ENCODE results near the gene TBC1D7.
A peak's percentile ranks its signal among the peaks of the same experiment; 100 is the strongest.

The TBC1D7 gene

GRCh38 chr6:13370623-13371022, 42.3 kb upstream of the TBC1D7 start:
- TF ChIP-seq SPI1 (IDR thresholded peaks at IDR 0.05; ENCODE audit: low read depth, low read length) (no peak), POLR2A (IDR thresholded peaks at IDR 0.05; ENCODE audit: low read depth, low read length) (no peak), POU2F2 (IDR thresholded peaks at IDR 0.05; ENCODE audit: low read depth, low read length) (no peak), PAX5 (IDR thresholded peaks at IDR 0.05; ENCODE audit: insufficient read depth, low read length, severe bottlenecking) (no peak), TAF1 (IDR thresholded peaks at IDR 0.05; ENCODE audit: low read depth, low read length) (no peak), POLR2AphosphoS5 (IDR thresholded peaks at IDR 0.05; ENCODE audit: low read depth, low read length) (no peak)
- DNase-seq (ENCODE audit: insufficient read length, low spot score) (no peak), FAIRE-seq (peak; percentile 68)

- DNase-seq (ENCODE audit: insufficient read length, low spot score) (no peak), FAIRE-seq (no peak)
- no peak for TF ChIP-seq POLR2AphosphoS5 (IDR thresholded peaks at IDR 0.05; ENCODE audit: low read depth, low read length)
- no peak for TF ChIP-seq PAX5 (IDR thresholded peaks at IDR 0.05; ENCODE audit: insufficient read depth, low read length, severe bottlenecking)
- no peak for TF ChIP-seq SPI1 (IDR thresholded peaks at IDR 0.05; ENCODE audit: low read depth, low read length)
- no peak for TF ChIP-seq TAF1 (IDR thresholded peaks at IDR 0.05; ENCODE audit: low read depth, low read length)
- no peak for TF ChIP-seq POU2F2 (IDR thresholded peaks at IDR 0.05; ENCODE audit: low read depth, low read length)
- TF ChIP-seq POLR2A (IDR thresholded peaks at IDR 0.05; ENCODE audit: low read depth, low read length), result no peak
Observed at GRCh38 chr6:13369591-13369990, 41.3 kb upstream of the TBC1D7 start.

- FAIRE-seq (no peak), DNase-seq (ENCODE audit: insufficient read length, low spot score) (no peak)
- no peak for TF ChIP-seq POLR2A (IDR thresholded peaks at IDR 0.05; ENCODE audit: low read depth, low read length)
- no peak for TF ChIP-seq POU2F2 (IDR thresholded peaks at IDR 0.05; ENCODE audit: low read depth, low read length)
- no peak for TF ChIP-seq TAF1 (IDR thresholded peaks at IDR 0.05; ENCODE audit: low read depth, low read length)
- no peak for TF ChIP-seq PAX5 (IDR thresholded peaks at IDR 0.05; ENCODE audit: insufficient read depth, low read length, severe bottlenecking)
- TF ChIP-seq POLR2AphosphoS5 (IDR thresholded peaks at IDR 0.05; ENCODE audit: low read depth, low read length), result no peak
- TF ChIP-seq SPI1 (IDR thresholded peaks at IDR 0.05; ENCODE audit: low read depth, low read length), result no peak
Observed at GRCh38 chr6:13368731-13369115, 40.4 kb upstream of the TBC1D7 start.

DNA sequence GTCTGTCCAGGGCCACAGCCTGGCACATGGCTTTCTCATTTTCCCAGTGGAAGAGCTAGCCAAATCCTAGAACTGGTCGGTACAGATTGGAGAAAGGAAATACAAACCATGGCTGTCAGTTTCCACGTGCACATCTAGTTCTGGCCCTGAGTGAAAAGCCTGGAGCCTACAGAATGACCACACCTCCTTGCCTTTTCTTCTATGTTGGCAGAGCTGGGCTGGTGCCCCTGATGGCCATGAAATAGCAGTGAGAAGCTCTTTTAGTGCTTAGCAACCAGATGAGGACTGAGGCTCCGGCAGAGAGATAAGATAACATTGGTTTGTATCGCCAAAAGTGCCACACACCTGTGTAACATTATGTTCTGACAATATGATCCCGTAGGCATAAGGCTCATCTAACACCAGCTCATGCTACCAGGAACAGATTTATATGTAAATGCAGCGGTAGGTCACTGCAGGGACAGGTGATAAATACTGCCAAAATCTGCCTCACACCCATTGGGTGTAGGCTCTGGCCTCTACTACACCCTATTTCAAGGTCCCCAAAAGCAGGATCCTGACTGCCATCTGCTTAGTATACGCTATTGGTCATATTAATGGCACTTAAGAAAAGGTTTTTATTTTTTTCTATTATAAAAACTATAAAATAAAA, 39.9 kb upstream of the TBC1D7 start:
- FAIRE-seq (no peak), DNase-seq (ENCODE audit: insufficient read length, low spot score) (no peak)
- TF ChIP-seq POLR2AphosphoS5 (IDR thresholded peaks at IDR 0.05; ENCODE audit: low read depth, low read length) (no peak), SPI1 (IDR thresholded peaks at IDR 0.05; ENCODE audit: low read depth, low read length) (no peak), PAX5 (IDR thresholded peaks at IDR 0.05; ENCODE audit: insufficient read depth, low read length, severe bottlenecking) (no peak), POU2F2 (IDR thresholded peaks at IDR 0.05; ENCODE audit: low read depth, low read length) (no peak), POLR2A (IDR thresholded peaks at IDR 0.05; ENCODE audit: low read depth, low read length) (no peak), TAF1 (IDR thresholded peaks at IDR 0.05; ENCODE audit: low read depth, low read length) (no peak)

- FAIRE-seq (no peak), DNase-seq (ENCODE audit: insufficient read length, low spot score) (no peak)
- TF ChIP-seq PAX5 (IDR thresholded peaks at IDR 0.05; ENCODE audit: insufficient read depth, low read length, severe bottlenecking), result no peak
- TF ChIP-seq TAF1 (IDR thresholded peaks at IDR 0.05; ENCODE audit: low read depth, low read length), result no peak
- no peak for TF ChIP-seq POU2F2 (IDR thresholded peaks at IDR 0.05; ENCODE audit: low read depth, low read length)
- TF ChIP-seq POLR2A (IDR thresholded peaks at IDR 0.05; ENCODE audit: low read depth, low read length), result no peak
- no peak for TF ChIP-seq POLR2AphosphoS5 (IDR thresholded peaks at IDR 0.05; ENCODE audit: low read depth, low read length)
- TF ChIP-seq SPI1 (IDR thresholded peaks at IDR 0.05; ENCODE audit: low read depth, low read length), result no peak
Observed at GRCh38 chr6:13367396-13367795, 39.1 kb upstream of the TBC1D7 start.

DNA sequence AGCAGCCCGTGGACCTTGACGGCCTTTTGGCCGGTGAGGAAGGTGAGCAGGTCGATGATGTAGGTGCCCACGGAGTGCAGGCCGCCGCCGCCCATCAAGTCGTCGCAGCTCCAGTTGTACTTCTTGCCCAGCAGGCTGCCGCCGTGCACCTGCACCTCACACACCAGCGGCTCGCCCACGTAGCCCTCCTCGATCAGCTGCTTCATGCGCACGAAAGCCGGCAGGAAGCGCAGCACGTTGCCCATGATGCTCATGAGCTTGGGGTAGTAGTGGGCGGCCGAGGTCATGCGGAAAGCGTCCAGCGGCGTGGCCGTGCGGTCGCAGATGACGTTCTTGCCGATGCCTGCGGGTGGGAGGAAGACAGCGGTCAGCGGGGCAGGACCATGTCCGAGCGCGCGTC, 37.0 kb upstream of the TBC1D7 start:
- no peak for DNase-seq (ENCODE audit: insufficient read length, low spot score)
- no peak for FAIRE-seq
- TF ChIP-seq PAX5 (IDR thresholded peaks at IDR 0.05; ENCODE audit: insufficient read depth, low read length, severe bottlenecking), result no peak
- TF ChIP-seq POU2F2 (IDR thresholded peaks at IDR 0.05; ENCODE audit: low read depth, low read length), result no peak
- TF ChIP-seq POLR2AphosphoS5 (IDR thresholded peaks at IDR 0.05; ENCODE audit: low read depth, low read length), result no peak
- no peak for TF ChIP-seq SPI1 (IDR thresholded peaks at IDR 0.05; ENCODE audit: low read depth, low read length)
- TF ChIP-seq TAF1 (IDR thresholded peaks at IDR 0.05; ENCODE audit: low read depth, low read length), result no peak
- TF ChIP-seq POLR2A (IDR thresholded peaks at IDR 0.05; ENCODE audit: low read depth, low read length), result no peak

DNA sequence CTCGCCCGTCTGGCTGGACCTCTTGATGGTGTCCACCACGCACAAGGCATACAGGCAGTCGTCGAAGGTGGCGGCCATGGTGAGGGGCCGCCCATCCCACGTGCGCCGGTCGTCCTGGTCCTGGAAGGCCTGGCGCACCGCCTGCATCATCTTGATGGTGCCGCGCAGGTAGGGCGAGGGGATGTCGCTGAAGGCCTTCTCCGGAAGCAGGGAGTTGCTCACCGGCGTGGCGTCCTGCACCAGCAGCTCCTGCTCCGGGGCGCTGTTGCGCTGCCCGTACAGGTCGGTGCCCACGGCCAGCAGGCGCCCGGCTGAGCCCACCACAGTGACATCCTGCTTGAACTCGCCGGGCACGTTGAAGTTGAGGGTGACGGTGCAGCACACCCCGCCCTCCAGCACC, 36.5 kb upstream of the TBC1D7 start:
- TF ChIP-seq SPI1 (IDR thresholded peaks at IDR 0.05; ENCODE audit: low read depth, low read length) (no peak), POU2F2 (IDR thresholded peaks at IDR 0.05; ENCODE audit: low read depth, low read length) (no peak)
- DNase-seq (ENCODE audit: insufficient read length, low spot score), result no peak
- FAIRE-seq, result no peak

- TF ChIP-seq POLR2AphosphoS5 (IDR thresholded peaks at IDR 0.05; ENCODE audit: low read depth, low read length) (no peak), TAF1 (IDR thresholded peaks at IDR 0.05; ENCODE audit: low read depth, low read length) (no peak), PAX5 (IDR thresholded peaks at IDR 0.05; ENCODE audit: insufficient read depth, low read length, severe bottlenecking) (no peak), POU2F2 (IDR thresholded peaks at IDR 0.05; ENCODE audit: low read depth, low read length) (no peak), SPI1 (IDR thresholded peaks at IDR 0.05; ENCODE audit: low read depth, low read length) (no peak), POLR2A (IDR thresholded peaks at IDR 0.05; ENCODE audit: low read depth, low read length) (no peak)
- FAIRE-seq, result no peak
Observed at GRCh38 chr6:13362412-13362811, 34.1 kb upstream of the TBC1D7 start.

DNA sequence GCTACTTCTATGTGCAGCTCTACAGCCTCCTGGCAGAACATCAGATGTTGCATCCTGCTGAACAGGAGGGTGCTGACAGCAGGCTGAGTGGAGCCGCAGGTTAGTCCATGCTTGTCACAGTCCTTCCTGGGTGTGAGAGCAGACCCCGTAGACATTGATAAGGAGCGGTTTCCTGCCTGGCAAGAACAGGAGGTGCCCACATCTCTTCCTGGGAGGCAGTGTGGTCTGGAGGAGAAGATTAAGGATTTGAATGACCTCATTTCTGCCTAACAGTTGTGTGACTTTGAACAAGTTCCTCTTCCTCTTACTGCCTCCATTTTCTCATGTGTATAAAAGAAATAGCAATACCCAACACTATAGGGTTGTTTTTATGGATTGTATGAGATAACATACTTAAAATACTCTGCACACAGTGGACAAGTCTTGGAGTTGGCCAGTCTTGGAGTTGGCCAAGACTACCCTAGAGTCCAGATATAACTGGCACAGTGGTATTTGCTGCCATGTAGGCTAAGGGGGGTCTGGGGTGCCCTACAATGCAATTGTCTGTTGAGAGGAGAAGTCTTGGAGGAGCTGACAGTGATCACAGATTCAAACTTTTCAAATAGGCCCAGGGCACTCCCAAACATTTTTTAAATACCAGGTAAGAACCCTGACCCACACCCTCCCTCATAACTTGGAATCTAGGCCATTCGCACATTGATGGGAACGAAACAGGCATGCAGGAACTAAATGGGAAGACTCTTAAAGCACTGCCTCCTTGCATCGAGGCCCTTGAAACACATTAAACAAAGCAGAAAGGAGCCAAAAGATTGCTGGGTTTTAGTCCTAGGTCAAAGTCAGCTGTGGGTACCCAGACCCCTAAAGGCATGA, 32.6 kb upstream of the TBC1D7 start:
- no peak for FAIRE-seq
- no peak for DNase-seq (ENCODE audit: insufficient read length, low spot score)
- no peak for TF ChIP-seq SPI1 (IDR thresholded peaks at IDR 0.05; ENCODE audit: low read depth, low read length)
- TF ChIP-seq PAX5 (IDR thresholded peaks at IDR 0.05; ENCODE audit: insufficient read depth, low read length, severe bottlenecking), result no peak
- TF ChIP-seq TAF1 (IDR thresholded peaks at IDR 0.05; ENCODE audit: low read depth, low read length), result no peak
- TF ChIP-seq POLR2AphosphoS5 (IDR thresholded peaks at IDR 0.05; ENCODE audit: low read depth, low read length), result no peak
- no peak for TF ChIP-seq POLR2A (IDR thresholded peaks at IDR 0.05; ENCODE audit: low read depth, low read length)
- no peak for TF ChIP-seq POU2F2 (IDR thresholded peaks at IDR 0.05; ENCODE audit: low read depth, low read length)

More at GRCh38 chr6:13362412-13362811, 34.1 kb upstream of the TBC1D7 start:
- DNase-seq (ENCODE audit: insufficient read length, low spot score), result no peak

Data from GM12891 (cell line).